Mucosa of stomach (tissue), 1 donor: ENCODE measurements around the gene F11R.
A peak's percentile ranks its signal among the peaks of the same experiment; 100 is the strongest.
"Not testable (repeated sequence)": the region's sequence is repeated elsewhere in the genome, so short reads cannot be mapped to it uniquely, and the experiment has no call there.

Source experiments
- H3K27me3 ChIP-seq: one replicate; pipeline ENCODE4 v1.7.0; 2013; ENCODE audit warnings: mild to moderate bottlenecking, low read length; ENCODE audit not compliant: control insufficient read depth, insufficient read depth
- H3K36me3 ChIP-seq: one replicate; pipeline ENCODE4 v1.7.0; 2013; ENCODE audit warnings: low read length; ENCODE audit not compliant: control insufficient read depth, insufficient read depth
- H3K4me1 ChIP-seq: one replicate; pipeline ENCODE4 v1.7.0; 2013; ENCODE audit warnings: mild to moderate bottlenecking, low read length; ENCODE audit not compliant: control insufficient read depth, insufficient read depth
- H3K4me3 ChIP-seq: one replicate; pipeline ENCODE4 v1.7.0; 2013; ENCODE audit warnings: low read length
- H3K9ac ChIP-seq: one replicate; pipeline ENCODE4 v1.7.0; 2013; ENCODE audit warnings: mild to moderate bottlenecking, low read length, moderate library complexity
- H3K9me3 ChIP-seq: one replicate; pipeline ENCODE4 v1.7.0; 2013; ENCODE audit warnings: mild to moderate bottlenecking, low read length, moderate library complexity; ENCODE audit not compliant: control insufficient read depth
- donor health status: Pancreatic carcinoma.

The F11R gene

GRCh38 chr1:161017756-161018630, 3.0 kb downstream of the F11R start:
- Histone ChIP-seq H3K9me3 (no peaks in the 10 kb centered on the region), H3K36me3 (no peaks in the 10 kb centered on the region), H3K4me1 (peaks cover 40% of the 10 kb centered on the region), H3K27me3 (no peaks in the 10 kb centered on the region), H3K9ac (peak overlapping the region; percentile 6), H3K4me3 (no peak overlapping the region)

- H3K36me3 ChIP-seq, H3K27me3 ChIP-seq, H3K9me3 ChIP-seq, H3K4me3 ChIP-seq, H3K9ac ChIP-seq: not testable (repeated sequence)
- H3K4me1 ChIP-seq = peaks cover 39% of the 10 kb centered on the region
These were observed 3.8 kb downstream of the F11R start for GRCh38 chr1:161017181-161017580.

GRCh38 chr1:161016683-161017082, 4.3 kb downstream of the F11R start:
- H3K36me3 ChIP-seq, H3K9me3 ChIP-seq, H3K27me3 ChIP-seq, H3K4me3 ChIP-seq, H3K9ac ChIP-seq: not testable (repeated sequence)
- H3K4me1 ChIP-seq = peaks cover 39% of the 10 kb centered on the region

DNA sequence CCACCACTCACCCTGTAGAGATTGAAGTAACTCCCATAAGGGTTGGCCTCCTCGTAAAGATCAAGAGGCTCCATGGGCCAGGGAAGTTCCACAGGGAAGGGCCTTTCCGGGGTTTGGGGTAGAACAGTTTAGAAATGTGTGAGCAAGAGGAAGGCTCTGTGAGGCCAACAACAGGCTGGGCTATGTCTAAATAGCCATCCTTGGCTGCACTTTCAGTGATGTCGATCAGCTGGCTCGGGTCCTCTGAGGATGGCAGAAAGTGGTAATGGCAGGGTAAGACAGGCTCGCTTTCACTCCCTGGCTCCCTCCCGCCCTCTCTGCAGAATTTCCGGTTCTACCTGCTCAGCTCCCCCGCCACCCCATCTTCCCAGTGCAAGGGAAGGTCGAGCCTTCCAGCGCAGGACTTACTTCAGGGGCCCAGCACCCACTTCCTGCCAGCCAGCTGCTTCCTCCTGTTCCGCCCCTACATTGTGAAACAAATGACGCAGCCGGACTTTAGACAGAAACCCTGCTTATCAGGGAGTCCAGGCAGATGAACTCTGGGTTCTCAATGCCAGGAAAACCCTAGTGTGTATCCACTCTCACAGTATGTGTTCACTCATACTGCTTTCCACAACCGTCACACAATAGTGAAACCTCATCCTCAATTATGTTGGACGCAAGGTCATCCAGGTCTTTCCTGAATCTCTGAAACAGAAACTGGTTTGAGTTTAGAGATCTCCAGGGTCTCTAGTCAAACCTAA, 7.3 kb downstream of the F11R start:
- Histone ChIP-seq H3K27me3 (no peaks in the 10 kb centered on the region), H3K4me1 (peaks cover 43% of the 10 kb centered on the region)

GRCh38 chr1:161013131-161013487, 7.8 kb downstream of the F11R start:
- peak overlapping the region; percentile 63 for H3K9ac ChIP-seq
- no peaks in the 10 kb centered on the region for H3K9me3 ChIP-seq
- H3K4me1 ChIP-seq = peaks cover 37% of the 10 kb centered on the region

More for the DNA sequence above, 7.3 kb downstream of the F11R start:
- no peaks in the 10 kb centered on the region for H3K9me3 ChIP-seq
- no peaks in the 10 kb centered on the region for H3K36me3 ChIP-seq
- H3K9ac ChIP-seq = peak overlapping the region; percentile 63
- H3K4me3 ChIP-seq = no peak overlapping the region

DNA sequence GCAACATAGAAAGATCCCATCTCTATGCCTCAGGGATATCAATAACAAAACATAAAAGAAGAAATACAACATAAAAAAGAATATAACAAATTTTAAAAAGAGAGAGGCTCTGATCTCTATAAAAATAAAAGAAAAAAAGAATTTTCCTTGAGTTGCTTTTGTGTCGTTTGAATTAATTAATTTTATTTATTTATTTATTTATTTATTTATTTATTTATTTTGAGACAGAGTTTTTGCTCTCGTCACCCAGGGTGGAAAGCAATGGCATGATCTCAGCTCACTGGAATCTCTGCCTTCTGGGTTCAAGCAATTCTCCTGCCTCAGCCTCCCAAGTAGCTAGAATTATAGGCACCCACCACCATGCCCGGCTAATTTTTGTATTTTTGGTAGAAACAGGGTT, 8.5 kb downstream of the F11R start:
- no peak overlapping the region for H3K4me3 ChIP-seq
- no peaks in the 10 kb centered on the region for H3K9me3 ChIP-seq
- H3K9ac ChIP-seq = peak overlapping the region; percentile 63
- H3K36me3 ChIP-seq = no peaks in the 10 kb centered on the region
- H3K27me3 ChIP-seq = no peaks in the 10 kb centered on the region
- peaks cover 30% of the 10 kb centered on the region for H3K4me1 ChIP-seq

More at GRCh38 chr1:161013131-161013487, 7.8 kb downstream of the F11R start:
- H3K27me3 ChIP-seq = no peaks in the 10 kb centered on the region
- no peak overlapping the region for H3K4me3 ChIP-seq
- H3K36me3 ChIP-seq = no peaks in the 10 kb centered on the region

- peaks cover 31% of the 10 kb centered on the region for H3K4me1 ChIP-seq
These were observed 11.2 kb downstream of the F11R start for GRCh38 chr1:161009602-161010211.

GRCh38 chr1:161008869-161009510, 12.0 kb downstream of the F11R start:
- H3K9me3 ChIP-seq = no peaks in the 10 kb centered on the region
- no peak overlapping the region for H3K4me3 ChIP-seq
- no peaks in the 10 kb centered on the region for H3K36me3 ChIP-seq
- no peak overlapping the region for H3K9ac ChIP-seq
- H3K4me1 ChIP-seq = peaks cover 24% of the 10 kb centered on the region
- no peaks in the 10 kb centered on the region for H3K27me3 ChIP-seq

More at GRCh38 chr1:161009602-161010211, 11.2 kb downstream of the F11R start:
- H3K36me3 ChIP-seq = no peaks in the 10 kb centered on the region
- no peak overlapping the region for H3K4me3 ChIP-seq
- no peaks in the 10 kb centered on the region for H3K27me3 ChIP-seq
- no peaks in the 10 kb centered on the region for H3K9me3 ChIP-seq
- H3K9ac ChIP-seq = no peak overlapping the region

GRCh38 chr1:161007369-161007768, 13.6 kb downstream of the F11R start:
- Histone ChIP-seq H3K9ac (no peak overlapping the region), H3K4me3 (no peak overlapping the region), H3K9me3 (no peaks in the 10 kb centered on the region), H3K27me3 (no peaks in the 10 kb centered on the region), H3K4me1 (peaks cover 14% of the 10 kb centered on the region), H3K36me3 (no peaks in the 10 kb centered on the region)

GRCh38 chr1:161006563-161006962, 14.4 kb downstream of the F11R start:
- H3K27me3 ChIP-seq = no peaks in the 10 kb centered on the region
- H3K9me3 ChIP-seq = no peaks in the 10 kb centered on the region
- no peaks in the 10 kb centered on the region for H3K36me3 ChIP-seq
- peaks cover 14% of the 10 kb centered on the region for H3K4me1 ChIP-seq
- H3K9ac ChIP-seq = no peak overlapping the region
- H3K4me3 ChIP-seq = no peak overlapping the region

DNA sequence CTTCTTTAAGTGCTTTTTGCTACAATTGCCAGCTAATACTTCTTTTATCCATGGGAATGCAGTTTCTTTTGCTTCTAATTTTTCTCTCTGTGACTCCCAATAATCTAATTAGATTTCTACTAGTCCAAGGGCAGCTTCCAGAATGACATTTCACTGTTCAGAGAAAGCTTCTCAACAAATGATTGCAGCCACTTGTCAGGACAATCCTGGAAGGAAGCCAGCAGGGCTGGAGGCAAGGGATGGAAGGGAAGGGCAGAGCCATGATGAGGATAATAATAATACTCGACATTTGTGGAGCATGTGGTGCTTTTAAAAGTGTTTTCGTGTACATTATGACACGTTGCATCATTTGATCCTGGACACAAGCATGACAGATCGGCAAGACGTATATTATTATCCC, 19.4 kb downstream of the F11R start:
- Histone ChIP-seq H3K9ac (no peak overlapping the region), H3K27me3 (no peaks in the 10 kb centered on the region), H3K36me3 (peaks cover 13% of the 10 kb centered on the region), H3K9me3 (no peaks in the 10 kb centered on the region), H3K4me1 (peaks cover 17% of the 10 kb centered on the region), H3K4me3 (no peak overlapping the region)
